WTC11 (cell line): Measurements from ENCODE around the gene MLN. TPM values are rescaled to one million over a fixed set of nuclear protein-coding genes. Genes with fewer than 3 reads are reported as not detected.

Source experiments
- ATAC-seq: fragments of 200-7000 bp; cut with Tn5 transposase; 2 replicates; pipeline ENCODE4 v1.10.0; 2021; ENCODE audit warnings: mild to moderate bottlenecking, moderate library complexity
- CTCF ChIA-PET: fragments of 300-600 bp; sonication (Branson Sonifier 250); formaldehyde crosslinking; loops from one replicate; lab custom pipeline; 2021; ENCODE audit warnings: antibody characterized with exemption; lab: Charles Lee
- POLR2A ChIA-PET: fragments of 350-600 bp; sonication (Branson Sonifier 250); formaldehyde crosslinking; loops from one replicate; lab custom pipeline; 2021; ENCODE audit warnings: antibody characterized with exemption; lab: Charles Lee
- DNase-seq: peaks from one replicate; pipeline ENCODE4 v3.0.0; 2021; ENCODE audit warnings: low spot score
- H3K27ac Mint-ChIP-seq: 2 replicates; pipeline ENCODE4 v1.8.0; 2021; ENCODE audit warnings: mixed read lengths
- H3K27me3 Mint-ChIP-seq: 2 replicates; pipeline ENCODE4 v1.8.0; 2021; ENCODE audit warnings: low read depth, mild to moderate bottlenecking, moderate library complexity, mixed read lengths
- H3K36me3 Mint-ChIP-seq: 2 replicates; pipeline ENCODE4 v1.8.0; 2021; ENCODE audit warnings: mixed read lengths
- H3K4me1 Mint-ChIP-seq: 2 replicates; pipeline ENCODE4 v1.8.0; 2022; ENCODE audit warnings: mixed read lengths
- H3K4me3 Mint-ChIP-seq: 2 replicates; pipeline ENCODE4 v1.8.0; 2021; ENCODE audit warnings: mild to moderate bottlenecking, moderate library complexity, mixed read lengths
- H3K9me3 Mint-ChIP-seq: 2 replicates; pipeline ENCODE4 v1.8.0; 2021; ENCODE audit warnings: mixed read lengths
- ARID4B ChIP-seq: sonication (generic); formaldehyde crosslinking; IDR thresholded peaks from 2 replicates; pipeline ENCODE4 v1.8.0; 2023; ENCODE audit warnings: missing genetic modification reagents, mild to moderate bottlenecking, borderline replicate concordance
- CBFB ChIP-seq: sonication (generic); formaldehyde crosslinking; IDR thresholded peaks from 2 replicates; pipeline ENCODE4 v1.8.1; 2022; ENCODE audit warnings: mild to moderate bottlenecking, low read depth, missing genetic modification reagents
- CREB1 ChIP-seq: sonication (generic); formaldehyde crosslinking; IDR thresholded peaks from 2 replicates; pipeline ENCODE4 v1.8.0; 2023; ENCODE audit warnings: mild to moderate bottlenecking, missing genetic modification reagents
- ESRRA ChIP-seq: sonication (generic); formaldehyde crosslinking; IDR thresholded peaks from 2 replicates; pipeline ENCODE4 v1.8.1; 2022; ENCODE audit warnings: mild to moderate bottlenecking, missing genetic modification reagents, borderline replicate concordance
- ETV6 ChIP-seq: sonication (generic); formaldehyde crosslinking; IDR thresholded peaks from 2 replicates; pipeline ENCODE4 v1.8.1; 2022; ENCODE audit warnings: mild to moderate bottlenecking, missing genetic modification reagents
- GABPB1 ChIP-seq: sonication (generic); formaldehyde crosslinking; IDR thresholded peaks from 2 replicates; pipeline ENCODE4 v1.8.1; 2023; ENCODE audit warnings: mild to moderate bottlenecking, missing genetic modification reagents
- GRHL2 ChIP-seq: fragments of 250-450 bp; sonication (Bioruptor Pico); IDR thresholded peaks from 2 replicates; pipeline ENCODE4 v1.8.0; 2022; ENCODE audit warnings: mild to moderate bottlenecking, moderate library complexity; ENCODE audit not compliant: insufficient replicate concordance, severe bottlenecking
- HMGXB4 ChIP-seq: sonication (generic); formaldehyde crosslinking; IDR thresholded peaks from 2 replicates; pipeline ENCODE4 v1.8.1; 2023; ENCODE audit warnings: mild to moderate bottlenecking, moderate library complexity, missing genetic modification reagents
- IRF1 ChIP-seq: sonication (generic); formaldehyde crosslinking; IDR thresholded peaks from 2 replicates; pipeline ENCODE4 v1.8.0; 2023; ENCODE audit warnings: missing genetic modification reagents
- NR1H2 ChIP-seq: sonication (generic); formaldehyde crosslinking; IDR thresholded peaks from 2 replicates; pipeline ENCODE4 v1.9.0; 2021; ENCODE audit warnings: mild to moderate bottlenecking, moderate library complexity, missing genetic modification reagents
- SMAD3 ChIP-seq: sonication (generic); formaldehyde crosslinking; IDR thresholded peaks from 2 replicates; pipeline ENCODE4 v1.8.0; 2022; ENCODE audit warnings: missing genetic modification reagents, mild to moderate bottlenecking, borderline replicate concordance
- SOX15 ChIP-seq: fragments of 250-450 bp; sonication (Bioruptor Pico); IDR thresholded peaks from 2 replicates; pipeline ENCODE4 v1.9.0; 2021; ENCODE audit warnings: mild to moderate bottlenecking
- TCF7 ChIP-seq: sonication (generic); formaldehyde crosslinking; IDR thresholded peaks from 2 replicates; pipeline ENCODE4 v1.8.0; 2022; ENCODE audit warnings: mild to moderate bottlenecking, low read depth, missing genetic modification reagents, moderate library complexity
- TEAD1 ChIP-seq: sonication (generic); formaldehyde crosslinking; IDR thresholded peaks from 2 replicates; pipeline ENCODE4 v1.8.0; 2022; ENCODE audit warnings: mild to moderate bottlenecking, missing genetic modification reagents
- ZNF219 ChIP-seq: sonication (generic); formaldehyde crosslinking; IDR thresholded peaks from 2 replicates; pipeline ENCODE4 v1.8.0; 2023; ENCODE audit warnings: missing genetic modification reagents, mild to moderate bottlenecking, borderline replicate concordance
- ZNF396 ChIP-seq: fragments of 250-450 bp; sonication (Bioruptor Pico); IDR thresholded peaks from 2 replicates; pipeline ENCODE4 v1.8.0; 2021; ENCODE audit warnings: mild to moderate bottlenecking, moderate library complexity, borderline replicate concordance
- ZNF416 ChIP-seq: fragments of 250-450 bp; sonication (Bioruptor Pico); IDR thresholded peaks from 2 replicates; pipeline ENCODE4 v1.9.0; 2021; ENCODE audit warnings: mild to moderate bottlenecking, inconsistent platforms
- ZNF423 ChIP-seq: fragments of 250-450 bp; sonication (Bioruptor Pico); IDR thresholded peaks from 2 replicates; pipeline ENCODE4 v2.1.2; 2022; ENCODE audit warnings: mild to moderate bottlenecking, moderate library complexity
- total RNA-seq: library from RNA; stranded (reverse); gene quantifications from 3 replicates; pipeline ENCODE4 v1.2.3, GENCODE V29; 2021
- TF ChIP-seq, protein P1 (sequence below): fragments of 250-450 bp; sonication (Bioruptor Pico); conservative IDR thresholded peaks from 2 replicates; pipeline ENCODE4 v1.9.0; 2021; ENCODE audit warnings: mild to moderate bottlenecking
- TF ChIP-seq, protein P2 (sequence below): sonication (generic); formaldehyde crosslinking; IDR thresholded peaks from 2 replicates; pipeline ENCODE4 v1.8.1; 2022; ENCODE audit warnings: low read depth, mild to moderate bottlenecking, moderate library complexity, missing genetic modification reagents, borderline replicate concordance

MLN gene
- total RNA-seq, 1 experiment from 2014 or later: not detected

DNA sequence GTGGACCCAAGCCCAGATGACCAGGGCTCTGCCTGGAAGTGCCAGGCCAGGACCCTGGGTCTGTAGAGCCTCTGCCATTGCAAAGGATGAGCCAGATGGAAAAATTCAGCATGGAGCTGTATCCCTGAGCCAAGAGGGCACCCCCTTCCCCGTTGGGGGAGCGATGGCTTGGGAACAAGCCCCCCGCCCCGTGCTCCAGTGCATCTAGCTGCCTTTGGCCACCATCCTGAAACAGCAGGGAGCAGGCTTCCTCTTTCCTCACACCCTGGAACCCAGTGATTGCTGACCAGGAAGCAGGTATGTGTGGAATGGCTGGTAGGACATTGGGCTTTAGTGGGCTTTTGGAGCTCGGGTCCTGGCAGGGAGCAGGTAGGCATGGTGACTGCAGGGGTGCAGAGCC is 2.2 kb downstream of the MLN start:
- Mint-ChIP-seq H3K27me3 (peaks cover 9% of the 10 kb centered on the region; the same call in 1 of the 2 replicates), H3K4me3 (no peak overlapping the region), H3K27ac (no peak overlapping the region), H3K9me3 (no peaks in the 10 kb centered on the region), H3K4me1 (peaks cover 31% of the 10 kb centered on the region), H3K36me3 (no peaks in the 10 kb centered on the region)
- CTCF ChIA-PET: interaction anchor here (1.2 to 1.5 kb wide), 3 partner anchors 10 to 30 kb away, joined by 4 to 7 read pairs (median 4); no protein-coding TSS in a partner anchor
- ATAC-seq: no peak
- TF ChIP-seq CREB1 (CRISPR knock-in tag) (no peak), CBFB (CRISPR knock-in tag) (no peak), ZNF423 (no peak), ZNF416 (CRISPR knock-in tag) (no peak), HMGXB4 (CRISPR knock-in tag) (no peak), ETV6 (CRISPR knock-in tag) (no peak), TEAD1 (CRISPR knock-in tag) (no peak), ARID4B (CRISPR knock-in tag) (no peak), ZNF219 (CRISPR knock-in tag) (no peak), NR1H2 (no peak), IRF1 (CRISPR knock-in tag) (no peak), GABPB1 (no peak), TCF7 (CRISPR knock-in tag) (no peak), ZNF396 (CRISPR knock-in tag) (no peak), SMAD3 (CRISPR knock-in tag) (no peak), ESRRA (CRISPR knock-in tag) (no peak), SOX15 (CRISPR knock-in tag) (no peak), GRHL2 (no peak)
- TF ChIP-seq, protein P1, sequence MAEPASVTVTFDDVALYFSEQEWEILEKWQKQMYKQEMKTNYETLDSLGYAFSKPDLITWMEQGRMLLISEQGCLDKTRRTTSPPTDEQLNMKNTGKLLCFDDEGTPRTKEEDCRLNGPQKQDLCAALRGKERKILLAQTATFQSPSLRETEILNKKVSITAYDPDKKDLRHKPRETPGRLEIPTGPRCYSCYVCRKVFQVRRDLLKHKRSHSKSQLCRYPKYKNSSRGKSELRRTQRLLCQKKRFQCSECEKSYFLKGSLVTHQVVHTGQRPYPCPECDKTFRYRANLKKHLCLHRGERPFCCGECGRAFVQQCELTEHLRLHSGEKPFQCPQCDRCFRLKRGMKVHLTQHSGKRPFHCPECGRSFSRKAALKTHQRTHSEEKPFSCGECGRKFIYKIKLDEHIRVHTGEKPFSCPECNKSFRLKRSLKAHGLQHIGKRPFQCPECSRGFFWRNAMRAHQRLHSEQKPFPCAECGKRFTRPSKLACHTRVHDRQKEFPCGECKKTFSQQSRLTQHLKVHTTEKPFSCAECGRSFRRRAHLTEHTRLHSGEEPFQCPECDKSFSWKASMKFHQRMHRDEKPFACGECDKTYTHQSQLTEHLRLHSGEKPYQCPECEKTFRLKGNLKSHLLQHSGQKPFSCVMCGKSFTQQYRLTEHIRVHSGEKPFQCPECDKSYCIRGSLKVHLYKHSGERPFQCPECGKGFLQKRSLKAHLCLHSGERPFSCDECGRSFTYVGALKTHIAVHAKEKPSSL: no peak
- TF ChIP-seq, protein P2, sequence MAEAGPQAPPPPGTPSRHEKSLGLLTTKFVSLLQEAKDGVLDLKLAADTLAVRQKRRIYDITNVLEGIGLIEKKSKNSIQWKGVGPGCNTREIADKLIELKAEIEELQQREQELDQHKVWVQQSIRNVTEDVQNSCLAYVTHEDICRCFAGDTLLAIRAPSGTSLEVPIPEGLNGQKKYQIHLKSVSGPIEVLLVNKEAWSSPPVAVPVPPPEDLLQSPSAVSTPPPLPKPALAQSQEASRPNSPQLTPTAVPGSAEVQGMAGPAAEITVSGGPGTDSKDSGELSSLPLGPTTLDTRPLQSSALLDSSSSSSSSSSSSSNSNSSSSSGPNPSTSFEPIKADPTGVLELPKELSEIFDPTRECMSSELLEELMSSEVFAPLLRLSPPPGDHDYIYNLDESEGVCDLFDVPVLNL (CRISPR knock-in tag): no peak
- POLR2A ChIA-PET: no interaction called here
- no peak for DNase-seq
